GM12864 (cell line): ENCODE results near the gene SYMPK.
A peak's percentile ranks its signal among the peaks of the same experiment; 100 is the strongest.

Experiments
- DNase-seq: peaks from one replicate; pipeline ENCODE4 v3.0.0-alpha.2; 2011; ENCODE audit warnings: low read depth
- H3K4me3 ChIP-seq: 2 replicates; pipeline ENCODE4 v1.5.1; 2011; ENCODE audit warnings: mild to moderate bottlenecking, low read depth, low read length, control low read depth
- CTCF ChIP-seq: IDR thresholded peaks from 2 replicates; pipeline ENCODE4 v1.5.1; 2011; ENCODE audit warnings: low read depth, mild to moderate bottlenecking, moderate library complexity, low read length, control low read depth, inconsistent platforms; ENCODE audit errors: missing control alignments

Gene SYMPK

GRCh38 chr19:45817725-45818301 lies 45.1 kb downstream of the SYMPK start:
- H3K4me3 ChIP-seq = no peak overlapping the region
- no peak for TF ChIP-seq CTCF
- DNase-seq = no peak

DNA sequence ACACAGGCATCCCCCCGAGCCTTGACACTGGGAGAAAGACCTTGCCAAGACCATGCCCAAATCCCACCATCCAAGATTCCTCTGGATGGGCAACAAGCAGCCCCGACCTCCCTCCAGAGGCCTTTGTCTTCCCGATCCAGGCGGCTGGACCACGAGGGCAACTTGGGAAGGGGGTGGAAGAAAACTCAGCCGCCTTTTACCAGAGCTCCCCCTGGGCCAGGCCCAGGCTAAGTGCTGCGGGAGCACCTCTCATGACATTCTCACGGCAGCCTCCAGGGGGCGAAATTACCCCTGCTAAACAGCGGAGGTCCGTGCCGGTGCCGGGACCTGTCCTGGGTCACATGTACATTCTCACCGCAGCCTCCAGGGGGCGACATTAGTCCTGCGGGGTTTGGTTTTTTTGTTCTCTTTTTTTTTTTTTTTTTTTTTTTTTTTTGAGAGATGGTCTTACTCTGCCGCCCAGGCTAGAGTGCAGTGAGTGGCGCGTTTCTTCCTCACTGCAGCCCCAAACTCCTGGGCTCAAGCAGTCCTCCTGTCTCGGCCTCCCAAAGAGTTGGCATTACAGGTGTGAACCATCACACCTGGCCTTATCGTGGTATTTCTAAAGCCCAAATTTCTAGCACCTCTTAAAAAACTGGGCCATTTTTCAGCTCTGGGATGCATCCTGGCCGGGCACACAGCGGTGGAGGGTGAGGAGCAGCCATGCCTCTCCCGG lies 45.8 kb downstream of the SYMPK start:
- TF ChIP-seq CTCF = peak; percentile 97
- peak; percentile 83 for DNase-seq
- H3K4me3 ChIP-seq = no peak overlapping the region

DNA sequence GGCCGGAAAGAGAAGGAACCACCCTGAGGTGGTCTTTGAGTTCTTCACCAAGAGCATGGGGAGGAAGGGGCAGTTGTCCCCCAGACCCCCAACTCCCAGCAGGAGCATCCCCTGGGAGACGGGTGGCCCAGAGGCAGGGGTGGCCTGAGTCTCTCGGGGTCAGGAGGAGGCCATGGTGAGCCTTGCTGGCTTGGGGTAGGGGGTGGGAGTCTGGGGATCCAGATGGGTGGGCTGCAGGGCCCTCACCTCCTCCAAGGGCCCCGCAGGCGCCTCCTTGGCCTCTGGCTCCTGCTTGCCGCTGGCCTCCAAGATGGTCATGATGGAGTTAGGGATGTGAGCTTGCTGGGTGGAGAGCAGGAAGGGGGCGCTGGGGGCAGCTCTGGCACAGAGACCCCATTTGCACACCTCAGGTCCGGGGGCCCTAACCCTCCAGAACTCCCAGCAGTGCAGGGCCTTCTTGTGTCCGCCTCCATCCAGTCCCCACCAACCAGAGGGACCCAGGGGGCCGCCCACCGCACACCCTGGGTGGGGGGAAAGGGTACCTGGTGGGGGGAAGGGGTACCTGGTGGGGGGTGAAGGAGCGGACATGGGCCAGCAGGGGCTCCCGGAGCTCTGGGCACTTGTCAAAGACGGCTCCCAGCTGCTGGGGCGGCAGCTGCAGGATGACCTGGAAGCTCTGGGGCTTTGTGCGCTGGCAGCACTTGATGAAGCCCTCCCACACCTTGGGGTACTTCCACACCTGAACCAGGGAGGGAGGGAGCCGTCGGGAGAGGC lies 46.5 kb downstream of the SYMPK start:
- DNase-seq = no peak
- H3K4me3 ChIP-seq = no peak overlapping the region
- no peak for TF ChIP-seq CTCF

- TF ChIP-seq CTCF = no peak
- DNase-seq = no peak
- H3K4me3 ChIP-seq = no peak overlapping the region
Measured at GRCh38 chr19:45815481-45816216, 47.3 kb downstream of the SYMPK start.

- no peak within 1 kb of the TSS for H3K4me3 ChIP-seq
- DNase-seq = no peak
- TF ChIP-seq CTCF = no peak
Measured at GRCh38 chr19:45814851-45815480, 48.0 kb downstream of the SYMPK start, which contains the start of gene RSPH6A. TSS of gene RSPH6A (minus strand) at chr19:45815308. CDS start at chr19:45815176, 132 bp downstream.

DNA sequence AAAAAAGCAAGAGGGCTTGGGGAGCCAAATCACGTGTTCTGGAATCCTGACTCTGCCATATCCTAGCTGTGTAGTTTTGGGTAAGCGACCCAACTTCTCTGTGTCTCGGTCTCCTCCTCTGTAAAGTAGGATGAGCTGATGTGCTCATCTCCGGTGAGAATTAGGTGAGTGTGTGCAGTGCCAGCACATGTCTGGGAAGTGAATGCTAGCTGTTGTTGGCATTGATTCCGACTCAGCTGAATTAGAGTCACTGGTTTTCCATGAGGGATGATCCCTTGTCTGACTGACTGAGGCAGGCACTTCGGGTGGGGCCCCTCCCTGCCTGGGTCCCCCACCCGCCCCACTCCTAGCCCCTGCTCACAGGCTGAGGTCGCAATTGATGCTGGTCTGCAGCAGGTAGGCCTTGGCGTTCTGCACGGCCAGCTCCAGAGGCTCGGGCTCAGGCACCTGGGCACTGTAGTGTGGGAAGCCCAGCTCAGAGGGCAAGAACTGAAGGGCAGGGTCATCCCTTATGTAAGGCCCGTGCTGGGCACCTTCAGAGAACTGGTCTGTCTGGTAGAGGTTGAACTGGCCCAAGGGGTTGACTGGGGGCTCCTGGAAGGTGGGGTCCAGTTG lies 48.7 kb downstream of the SYMPK start:
- H3K4me3 ChIP-seq = no peak overlapping the region
- no peak for TF ChIP-seq CTCF

More for the DNA sequence above, 48.7 kb downstream of the SYMPK start:
- no peak for DNase-seq
